HepG2 (cell line): ENCODE data around the gene GPT2. TPM values are rescaled to one million over a fixed set of nuclear protein-coding genes. Genes with fewer than 3 reads are reported as not detected.

Experiments
- ATF1 ChIP-seq: IDR thresholded peaks from 2 replicates; pipeline ENCODE4 v1.6.1; 2016; ENCODE audit warnings: mild to moderate bottlenecking, control low read depth
- ATF7 ChIP-seq, 2 experiments: fragments of 450-650 bp in 1 of 2; sonication (generic) in 1 of 2; formaldehyde crosslinking in 1 of 2; IDR thresholded peaks; 2 replicates each; pipeline versions ENCODE4 v1.4.0 to v1.6.1; 2016 to 2020; ENCODE audit warnings: antibody characterized with exemption in 1 of 2, mild to moderate bottlenecking in 1 of 2, missing genetic modification reagents in 1 of 2
- CBX5 ChIP-seq: sonication (generic); formaldehyde crosslinking; IDR thresholded peaks from 2 replicates; pipeline ENCODE4 v1.4.0; 2020; ENCODE audit warnings: missing genetic modification reagents, borderline replicate concordance
- CENPT ChIP-seq: sonication (generic); formaldehyde crosslinking; IDR thresholded peaks from 2 replicates; pipeline ENCODE4 v1.8.0; 2022; ENCODE audit warnings: low read depth, mild to moderate bottlenecking, moderate library complexity, missing genetic modification reagents
- CREB1 ChIP-seq, 2 experiments: fragments of 450-650 bp in 1 of 2; IDR thresholded peaks; 2 replicates each; pipeline ENCODE4 v1.6.1; 2016 to 2017; ENCODE audit warnings: control low read depth in 1 of 2, mild to moderate bottlenecking in 1 of 2, missing compliant biosample characterization in 1 of 2, missing genetic modification characterization in 1 of 2
- ETV5 ChIP-seq: IDR thresholded peaks from 2 replicates; pipeline ENCODE4 v1.6.1; 2018; ENCODE audit warnings: missing biosample characterization, missing genetic modification reagents, inconsistent platforms, borderline replicate concordance
- KLF16 ChIP-seq, 2 experiments: sonication (generic) in 1 of 2; formaldehyde crosslinking in 1 of 2; IDR thresholded peaks; 2 replicates each; pipeline versions ENCODE4 v1.6.1 to v1.8.0; 2016 to 2023; ENCODE audit warnings: missing genetic modification reagents in 2 of 2, missing compliant biosample characterization in 1 of 2
- POLR2AphosphoS5 ChIP-seq: IDR thresholded peaks from 2 replicates; pipeline ENCODE4 v1.6.1; 2012; ENCODE audit warnings: low read depth, low read length
- PRMT3 ChIP-seq: sonication (generic); formaldehyde crosslinking; IDR thresholded peaks from 2 replicates; pipeline ENCODE4 v1.8.1; 2022; ENCODE audit warnings: low read depth, mild to moderate bottlenecking, moderate library complexity, missing genetic modification reagents, borderline replicate concordance
- SOX13 ChIP-seq, 3 experiments: fragments of 450-650 bp in 1 of 3; sonication (generic) in 1 of 3; formaldehyde crosslinking in 1 of 3; IDR thresholded peaks in 2 of 3; conservative IDR thresholded peaks in 1 of 3; 2 replicates each; pipeline versions ENCODE4 v1.5.0 to v1.6.1; 2016 to 2020; ENCODE audit warnings: antibody characterized with exemption in 1 of 3, mild to moderate bottlenecking in 1 of 3, missing compliant biosample characterization in 1 of 3, missing genetic modification reagents in 1 of 3, moderate library complexity in 1 of 3
- YEATS4 ChIP-seq: sonication (generic); formaldehyde crosslinking; IDR thresholded peaks from 2 replicates; pipeline ENCODE4 v1.4.0; 2020; ENCODE audit warnings: missing genetic modification reagents, borderline replicate concordance
- ZBTB25 ChIP-seq: IDR thresholded peaks from 2 replicates; pipeline ENCODE4 v1.6.1; 2018; ENCODE audit warnings: missing genetic modification reagents
- ZNF274 ChIP-seq: sonication (generic); formaldehyde crosslinking; IDR thresholded peaks from 2 replicates; pipeline ENCODE4 v1.5.1; 2020; ENCODE audit warnings: mild to moderate bottlenecking, missing genetic modification reagents
- ZNF501 ChIP-seq: sonication (generic); formaldehyde crosslinking; IDR thresholded peaks from 2 replicates; pipeline ENCODE4 v1.5.1; 2020; ENCODE audit warnings: mild to moderate bottlenecking, moderate library complexity, missing genetic modification reagents
- ZNF547 ChIP-seq: sonication (generic); formaldehyde crosslinking; IDR thresholded peaks from 2 replicates; pipeline ENCODE4 v1.5.1; 2020; ENCODE audit warnings: mild to moderate bottlenecking, missing genetic modification reagents
- ZNF550 ChIP-seq: sonication (generic); formaldehyde crosslinking; IDR thresholded peaks from 2 replicates; pipeline ENCODE4 v1.4.0; 2020; ENCODE audit warnings: mild to moderate bottlenecking, missing genetic modification reagents, borderline replicate concordance
- ZNF770 ChIP-seq: sonication (generic); formaldehyde crosslinking; IDR thresholded peaks from 2 replicates; pipeline ENCODE4 v1.5.0; 2020; ENCODE audit warnings: mild to moderate bottlenecking, missing genetic modification reagents
- ZNF878 ChIP-seq: sonication (generic); formaldehyde crosslinking; IDR thresholded peaks from 2 replicates; pipeline ENCODE4 v1.8.1; 2023; ENCODE audit warnings: mild to moderate bottlenecking, missing genetic modification reagents, moderate library complexity
- polyA plus RNA-seq, 8 experiments: library from polyadenylated mRNA; depleted of rRNA in 3 of 8; stranded (reverse) in 7 of 8; unstranded in 1 of 8; fragments of >200 nt; fragmentation: Illumina TruSeq in 4 of 8; extraction: Trizol in 4 of 8; gene quantifications; 2 replicates each; pipeline versions ENCODE4 v1.2.1 to v1.2.3, GENCODE V29; 2011 to 2016; ENCODE audit warnings: low read depth in 4 of 8, missing spikeins in 1 of 8, mixed read lengths in 1 of 8; ENCODE audit not compliant: insufficient read depth in 1 of 8
- total RNA-seq, 5 experiments: library from RNA; depleted of rRNA; stranded (reverse); fragments of >200 nt; fragmentation: Illumina TruSeq; extraction: Trizol; gene quantifications; 2 replicates each; pipeline ENCODE4 v1.2.3, GENCODE V29; 2016; ENCODE audit warnings: low read depth in 1 of 5
- TF ChIP-seq, protein P1 (sequence below): sonication (generic); formaldehyde crosslinking; IDR thresholded peaks from 2 replicates; pipeline ENCODE4 v1.8.1; 2023; ENCODE audit warnings: mild to moderate bottlenecking, inconsistent platforms, moderate library complexity, missing genetic modification reagents, borderline replicate concordance
- TF ChIP-seq, protein P2 (sequence below): sonication (generic); formaldehyde crosslinking; conservative IDR thresholded peaks from 2 replicates; pipeline ENCODE4 v1.4.0; 2020; ENCODE audit warnings: mild to moderate bottlenecking, missing genetic modification reagents, moderate library complexity

Gene GPT2
- total and polyA plus RNA-seq, 2 of the 13 experiments (the other 11 are each of a cell fraction or from before 2014, with no cell fraction given), result 138 to 267 TPM

DNA sequence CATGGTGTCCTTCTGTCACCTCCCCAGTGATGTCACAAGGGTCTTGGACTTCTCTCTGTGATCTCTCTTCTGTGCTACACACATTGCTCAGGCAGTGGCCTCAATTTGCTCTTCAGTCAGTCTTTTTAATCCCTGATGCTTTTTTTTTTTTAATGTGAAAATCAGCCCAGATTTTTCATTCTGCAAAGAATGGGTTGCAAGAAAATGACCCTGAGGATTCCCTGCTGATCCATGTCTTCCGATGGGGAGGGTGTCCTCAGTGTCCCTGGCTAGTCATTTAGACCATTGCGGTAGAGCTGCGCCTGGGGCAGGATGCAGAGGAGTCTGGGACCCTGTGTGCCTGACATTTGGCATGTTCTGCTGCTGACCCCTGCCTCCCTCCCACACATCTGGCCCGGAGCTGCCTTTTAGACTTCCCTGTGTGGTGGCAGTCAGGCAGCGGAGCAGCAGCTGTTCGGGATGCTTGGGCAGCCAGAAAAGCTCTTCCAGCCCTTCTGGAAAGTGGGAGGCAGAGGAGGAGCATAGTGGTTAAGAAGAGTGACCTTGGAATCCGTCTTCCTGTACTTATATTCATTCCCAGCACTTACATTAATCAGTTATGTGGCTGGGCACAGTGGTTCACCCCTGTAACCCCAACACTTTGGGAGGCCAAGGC, 12.3 kb downstream of the GPT2 start (continued):
- TF ChIP-seq KLF16 (CRISPR knock-in tag; IDR thresholded peaks at IDR 0.05) (0 out of 4 replicates have a peak, but pooled peaks of 1 of the 2 experiments have one; percentile 2), ATF1 (CRISPR knock-in tag) (0 out of 2 replicates have a peak, but pooled peaks have one; percentile 42), SOX13 (IDR thresholded peaks at IDR 0.05) (no peak), SOX13 (CRISPR knock-in tag; conservative IDR thresholded peaks at IDR 0.05 in 1 of 2, IDR thresholded peaks at IDR 0.05 in 1 of 2) (no peak), ZNF550 (CRISPR knock-in tag) (no peak), ZNF547 (CRISPR knock-in tag) (no peak), ZNF274 (CRISPR knock-in tag) (peak; percentile 66; the same call in 1 of the 2 replicates), PRMT3 (0 out of 2 replicates have a peak, but pooled peaks have one; percentile 46), ZBTB25 (no peak), CREB1 (IDR thresholded peaks at IDR 0.05) (no peak), CREB1 (CRISPR knock-in tag; IDR thresholded peaks at IDR 0.05) (no peak; the same call in 1 of the 2 replicates), CBX5 (0 out of 2 replicates have a peak, but pooled peaks have one; percentile 39), ZNF770 (CRISPR knock-in tag) (no peak), ETV5 (CRISPR knock-in tag) (no peak), ZNF878 (CRISPR knock-in tag) (0 out of 2 replicates have a peak, but pooled peaks have one; percentile 1), YEATS4 (no peak), ATF7 (IDR thresholded peaks at IDR 0.05) (no peak), ATF7 (CRISPR knock-in tag; IDR thresholded peaks at IDR 0.05) (no peak), ZNF501 (CRISPR knock-in tag) (no peak), POLR2AphosphoS5 (no peak), CENPT (CRISPR knock-in tag) (no peak)
- TF ChIP-seq, protein P1, sequence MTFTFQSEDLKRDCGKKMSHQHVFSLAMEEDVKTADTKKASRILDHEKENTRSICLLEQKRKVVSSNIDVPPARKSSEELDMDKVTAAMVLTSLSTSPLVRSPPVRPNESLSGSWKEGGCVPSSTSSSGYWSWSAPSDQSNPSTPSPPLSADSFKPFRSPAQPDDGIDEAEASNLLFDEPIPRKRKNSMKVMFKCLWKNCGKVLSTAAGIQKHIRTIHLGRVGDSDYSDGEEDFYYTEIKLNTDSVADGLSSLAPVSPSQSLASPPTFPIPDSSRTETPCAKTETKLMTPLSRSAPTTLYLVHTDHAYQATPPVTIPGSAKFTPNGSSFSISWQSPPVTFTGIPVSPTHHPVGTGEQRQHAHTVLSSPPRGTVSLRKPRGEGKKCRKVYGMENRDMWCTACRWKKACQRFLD (CRISPR knock-in tag), result 0 out of 2 replicates have a peak, but pooled peaks have one; percentile 36
- TF ChIP-seq, protein P2, sequence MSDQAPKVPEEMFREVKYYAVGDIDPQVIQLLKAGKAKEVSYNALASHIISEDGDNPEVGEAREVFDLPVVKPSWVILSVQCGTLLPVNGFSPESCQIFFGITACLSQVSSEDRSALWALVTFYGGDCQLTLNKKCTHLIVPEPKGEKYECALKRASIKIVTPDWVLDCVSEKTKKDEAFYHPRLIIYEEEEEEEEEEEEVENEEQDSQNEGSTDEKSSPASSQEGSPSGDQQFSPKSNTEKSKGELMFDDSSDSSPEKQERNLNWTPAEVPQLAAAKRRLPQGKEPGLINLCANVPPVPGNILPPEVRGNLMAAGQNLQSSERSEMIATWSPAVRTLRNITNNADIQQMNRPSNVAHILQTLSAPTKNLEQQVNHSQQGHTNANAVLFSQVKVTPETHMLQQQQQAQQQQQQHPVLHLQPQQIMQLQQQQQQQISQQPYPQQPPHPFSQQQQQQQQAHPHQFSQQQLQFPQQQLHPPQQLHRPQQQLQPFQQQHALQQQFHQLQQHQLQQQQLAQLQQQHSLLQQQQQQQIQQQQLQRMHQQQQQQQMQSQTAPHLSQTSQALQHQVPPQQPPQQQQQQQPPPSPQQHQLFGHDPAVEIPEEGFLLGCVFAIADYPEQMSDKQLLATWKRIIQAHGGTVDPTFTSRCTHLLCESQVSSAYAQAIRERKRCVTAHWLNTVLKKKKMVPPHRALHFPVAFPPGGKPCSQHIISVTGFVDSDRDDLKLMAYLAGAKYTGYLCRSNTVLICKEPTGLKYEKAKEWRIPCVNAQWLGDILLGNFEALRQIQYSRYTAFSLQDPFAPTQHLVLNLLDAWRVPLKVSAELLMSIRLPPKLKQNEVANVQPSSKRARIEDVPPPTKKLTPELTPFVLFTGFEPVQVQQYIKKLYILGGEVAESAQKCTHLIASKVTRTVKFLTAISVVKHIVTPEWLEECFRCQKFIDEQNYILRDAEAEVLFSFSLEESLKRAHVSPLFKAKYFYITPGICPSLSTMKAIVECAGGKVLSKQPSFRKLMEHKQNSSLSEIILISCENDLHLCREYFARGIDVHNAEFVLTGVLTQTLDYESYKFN (CRISPR knock-in tag), result 0 out of 2 replicates have a peak, but pooled peaks have one; percentile 10
